Measurements from ENCODE around the gene USP34. TPM values are rescaled to one million over a fixed set of nuclear protein-coding genes. Genes with fewer than 3 reads are reported as not detected.

Gene USP34, protein sequence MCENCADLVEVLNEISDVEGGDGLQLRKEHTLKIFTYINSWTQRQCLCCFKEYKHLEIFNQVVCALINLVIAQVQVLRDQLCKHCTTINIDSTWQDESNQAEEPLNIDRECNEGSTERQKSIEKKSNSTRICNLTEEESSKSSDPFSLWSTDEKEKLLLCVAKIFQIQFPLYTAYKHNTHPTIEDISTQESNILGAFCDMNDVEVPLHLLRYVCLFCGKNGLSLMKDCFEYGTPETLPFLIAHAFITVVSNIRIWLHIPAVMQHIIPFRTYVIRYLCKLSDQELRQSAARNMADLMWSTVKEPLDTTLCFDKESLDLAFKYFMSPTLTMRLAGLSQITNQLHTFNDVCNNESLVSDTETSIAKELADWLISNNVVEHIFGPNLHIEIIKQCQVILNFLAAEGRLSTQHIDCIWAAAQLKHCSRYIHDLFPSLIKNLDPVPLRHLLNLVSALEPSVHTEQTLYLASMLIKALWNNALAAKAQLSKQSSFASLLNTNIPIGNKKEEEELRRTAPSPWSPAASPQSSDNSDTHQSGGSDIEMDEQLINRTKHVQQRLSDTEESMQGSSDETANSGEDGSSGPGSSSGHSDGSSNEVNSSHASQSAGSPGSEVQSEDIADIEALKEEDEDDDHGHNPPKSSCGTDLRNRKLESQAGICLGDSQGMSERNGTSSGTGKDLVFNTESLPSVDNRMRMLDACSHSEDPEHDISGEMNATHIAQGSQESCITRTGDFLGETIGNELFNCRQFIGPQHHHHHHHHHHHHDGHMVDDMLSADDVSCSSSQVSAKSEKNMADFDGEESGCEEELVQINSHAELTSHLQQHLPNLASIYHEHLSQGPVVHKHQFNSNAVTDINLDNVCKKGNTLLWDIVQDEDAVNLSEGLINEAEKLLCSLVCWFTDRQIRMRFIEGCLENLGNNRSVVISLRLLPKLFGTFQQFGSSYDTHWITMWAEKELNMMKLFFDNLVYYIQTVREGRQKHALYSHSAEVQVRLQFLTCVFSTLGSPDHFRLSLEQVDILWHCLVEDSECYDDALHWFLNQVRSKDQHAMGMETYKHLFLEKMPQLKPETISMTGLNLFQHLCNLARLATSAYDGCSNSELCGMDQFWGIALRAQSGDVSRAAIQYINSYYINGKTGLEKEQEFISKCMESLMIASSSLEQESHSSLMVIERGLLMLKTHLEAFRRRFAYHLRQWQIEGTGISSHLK (N-terminal part only)
- 34.3 TPM for polyA plus RNA-seq (2013, experiment 1 of 2)
- polyA plus RNA-seq (2013, experiment 2 of 2) = 32.0 TPM

DNA sequence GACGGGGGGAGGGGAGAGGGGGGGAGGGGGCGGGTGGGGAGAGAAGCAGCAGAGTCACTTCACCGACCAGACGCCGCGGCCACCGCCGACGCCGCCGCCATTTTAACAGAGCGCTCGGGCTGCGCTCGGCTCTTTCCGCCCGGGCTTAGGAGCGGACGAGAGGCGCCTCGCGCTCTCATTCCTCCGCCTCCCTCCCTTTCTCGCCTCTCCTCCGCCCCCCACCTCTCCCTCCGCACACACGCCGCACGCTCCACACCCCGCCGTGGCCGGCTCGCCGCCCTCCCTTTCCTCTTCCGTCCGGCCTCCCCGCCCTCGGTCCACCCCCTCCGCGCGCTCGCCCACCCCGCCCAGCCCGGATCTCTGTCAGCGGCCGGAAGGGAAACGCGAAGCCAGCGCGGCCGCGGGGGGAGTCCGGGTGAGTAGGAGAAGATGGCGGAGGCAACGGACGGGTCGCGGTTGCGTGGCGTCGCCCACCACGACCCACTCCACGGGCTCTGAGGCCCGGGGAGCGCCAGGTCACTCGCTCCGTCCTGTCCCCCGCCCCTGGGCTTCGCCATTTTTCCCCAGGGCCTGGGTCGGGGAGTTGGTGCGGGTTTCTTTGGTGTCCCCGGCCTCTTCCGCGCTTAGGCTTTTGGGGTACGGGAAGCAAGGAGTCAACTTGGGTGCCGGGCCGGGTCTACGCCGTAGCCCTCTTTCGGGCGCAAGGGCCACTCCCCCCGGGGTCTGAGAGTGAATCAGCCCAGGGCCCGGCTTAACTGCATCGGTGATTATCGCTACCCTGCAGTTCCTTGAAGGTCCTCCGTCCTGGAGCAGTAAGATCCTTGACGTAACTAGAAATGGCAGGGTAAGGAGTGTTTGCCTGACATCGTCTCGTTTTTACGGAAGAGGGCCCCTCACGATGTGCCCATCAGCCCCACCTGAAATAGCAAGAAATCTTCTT lies at the start of gene USP34:
Gene USP34, minus strand, starts transcription at position 123 of the 940 bp plus-strand sequence. CDS start 395 bp downstream, outside the sequence.
- H3K4me1 ChIP-seq (ENCODE audit: control insufficient read depth, low read depth, low read length) = peaks cover 2% of the 10 kb centered on the region
- H3K4me3 ChIP-seq (ENCODE audit: low read length) = peak within 1 kb of the TSS; percentile 91
- H3K4me2 ChIP-seq (ENCODE audit: low read length) = peak within 1 kb of the TSS; percentile 71
- peak within 1 kb of the TSS; percentile 93 for H3K56ac ChIP-seq (ENCODE audit: low read length)
- peak; percentile 97 for DNase-seq
- H3K27me3 ChIP-seq (ENCODE audit: insufficient read depth, low read length, poor library complexity) = no peaks in the 10 kb centered on the region
- H3K79me1 ChIP-seq (ENCODE audit: low read length) = no peaks in the 10 kb centered on the region
- H4K5ac ChIP-seq (ENCODE audit: low read length) = no peak within 1 kb of the TSS
- H2BK120ac ChIP-seq (ENCODE audit: low read depth, low read length) = peak within 1 kb of the TSS; percentile 61
- H2BK15ac ChIP-seq (replicated peaks; ENCODE audit: low read depth) = peak within 1 kb of the TSS; percentile 94
- H3K36me3 ChIP-seq (ENCODE audit: control insufficient read depth, insufficient read depth, low read length) = no peaks in the 10 kb centered on the region
- H3K18ac ChIP-seq (ENCODE audit: low read length) = peak within 1 kb of the TSS; percentile 100
- H3K23ac ChIP-seq (ENCODE audit: low read length) = no peak within 1 kb of the TSS
- no CpG with 5 or more reads among the region's 91 CpGs for WGBS (ENCODE audit: extremely low coverage, insufficient coverage, low lambda C conversion rate)
- peak within 1 kb of the TSS; percentile 55 for H2BK5ac ChIP-seq (ENCODE audit: low read length)
- H3K9ac ChIP-seq (ENCODE audit: low read length) = peak within 1 kb of the TSS; percentile 92
- H3K27ac ChIP-seq (ENCODE audit: low read depth, low read length) = peak within 1 kb of the TSS; percentile 100
- H3K79me2 ChIP-seq (ENCODE audit: control insufficient read depth, insufficient read depth, low read length) = peaks cover 42% of the 10 kb centered on the region
- H3K4ac ChIP-seq (ENCODE audit: low read depth, low read length) = peak within 1 kb of the TSS; percentile 99
- H4K8ac ChIP-seq (ENCODE audit: low read depth, low read length) = peak within 1 kb of the TSS; percentile 93
- no peak within 1 kb of the TSS for H2AK5ac ChIP-seq (ENCODE audit: low read length)

- Histone ChIP-seq H2BK5ac (ENCODE audit: low read length) (no peak overlapping the region), H3K9ac (ENCODE audit: low read length) (no peak overlapping the region), H2AK5ac (ENCODE audit: low read length) (no peak overlapping the region), H3K56ac (ENCODE audit: low read length) (no peak overlapping the region), H3K4ac (ENCODE audit: low read depth, low read length) (no peak overlapping the region), H3K27ac (ENCODE audit: low read depth, low read length) (no peak overlapping the region), H4K5ac (ENCODE audit: low read length) (no peak overlapping the region), H3K79me2 (ENCODE audit: control insufficient read depth, insufficient read depth, low read length) (peaks cover 73% of the 10 kb centered on the region), H4K8ac (ENCODE audit: low read depth, low read length) (no peak overlapping the region), H3K4me1 (ENCODE audit: control insufficient read depth, low read depth, low read length) (no peaks in the 10 kb centered on the region), H3K4me2 (ENCODE audit: low read length) (no peak overlapping the region), H3K79me1 (ENCODE audit: low read length) (peaks cover 3% of the 10 kb centered on the region), H2BK120ac (ENCODE audit: low read depth, low read length) (no peak overlapping the region), H2BK15ac (replicated peaks; ENCODE audit: low read depth) (no peak overlapping the region), H3K23ac (ENCODE audit: low read length) (no peak overlapping the region), H3K4me3 (ENCODE audit: low read length) (no peak overlapping the region), H3K36me3 (ENCODE audit: control insufficient read depth, insufficient read depth, low read length) (peaks cover 2% of the 10 kb centered on the region), H3K18ac (ENCODE audit: low read length) (no peak overlapping the region), H3K27me3 (ENCODE audit: insufficient read depth, low read length, poor library complexity) (no peaks in the 10 kb centered on the region)
- WGBS (ENCODE audit: extremely low coverage, insufficient coverage, low lambda C conversion rate) = no CpG with 5 or more reads among the region's 3 CpGs
- DNase-seq = no peak
Measured at GRCh38 chr2:61520261-61520660, 49.4 kb upstream of the USP34 start.

DNA sequence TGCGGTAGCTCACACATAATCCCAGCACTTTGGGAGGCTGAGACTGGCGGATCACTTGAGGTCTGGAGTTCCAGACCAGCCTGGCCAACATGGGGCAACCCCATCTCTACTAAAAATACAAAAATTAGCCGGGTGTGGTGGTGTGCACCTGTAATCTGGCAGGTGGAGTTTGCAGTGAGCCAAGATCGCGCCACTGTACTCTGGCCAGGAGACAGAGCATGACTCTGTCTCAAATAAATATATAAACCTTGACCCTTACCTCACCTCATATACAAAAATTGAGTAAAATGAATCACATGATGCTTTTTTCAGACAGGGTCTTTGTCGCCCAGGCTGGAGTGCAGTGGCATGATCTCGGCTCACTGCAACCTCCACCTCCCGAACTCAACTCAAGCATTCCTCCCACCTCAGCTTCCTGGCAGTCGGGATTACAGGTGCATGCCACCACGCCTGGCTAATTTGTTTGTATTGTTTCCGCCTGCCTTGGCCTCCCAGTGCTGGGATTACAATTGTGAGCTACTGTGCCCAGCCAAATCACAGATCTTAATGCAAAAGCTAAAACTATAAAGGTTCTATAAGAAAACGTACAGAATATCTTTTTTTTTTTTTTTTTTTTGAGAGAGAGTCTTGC lies 42.0 kb upstream of the USP34 start:
- Histone ChIP-seq H3K36me3 (ENCODE audit: control insufficient read depth, insufficient read depth, low read length) (peaks cover 3% of the 10 kb centered on the region), H3K27me3 (ENCODE audit: insufficient read depth, low read length, poor library complexity) (no peaks in the 10 kb centered on the region)

DNA sequence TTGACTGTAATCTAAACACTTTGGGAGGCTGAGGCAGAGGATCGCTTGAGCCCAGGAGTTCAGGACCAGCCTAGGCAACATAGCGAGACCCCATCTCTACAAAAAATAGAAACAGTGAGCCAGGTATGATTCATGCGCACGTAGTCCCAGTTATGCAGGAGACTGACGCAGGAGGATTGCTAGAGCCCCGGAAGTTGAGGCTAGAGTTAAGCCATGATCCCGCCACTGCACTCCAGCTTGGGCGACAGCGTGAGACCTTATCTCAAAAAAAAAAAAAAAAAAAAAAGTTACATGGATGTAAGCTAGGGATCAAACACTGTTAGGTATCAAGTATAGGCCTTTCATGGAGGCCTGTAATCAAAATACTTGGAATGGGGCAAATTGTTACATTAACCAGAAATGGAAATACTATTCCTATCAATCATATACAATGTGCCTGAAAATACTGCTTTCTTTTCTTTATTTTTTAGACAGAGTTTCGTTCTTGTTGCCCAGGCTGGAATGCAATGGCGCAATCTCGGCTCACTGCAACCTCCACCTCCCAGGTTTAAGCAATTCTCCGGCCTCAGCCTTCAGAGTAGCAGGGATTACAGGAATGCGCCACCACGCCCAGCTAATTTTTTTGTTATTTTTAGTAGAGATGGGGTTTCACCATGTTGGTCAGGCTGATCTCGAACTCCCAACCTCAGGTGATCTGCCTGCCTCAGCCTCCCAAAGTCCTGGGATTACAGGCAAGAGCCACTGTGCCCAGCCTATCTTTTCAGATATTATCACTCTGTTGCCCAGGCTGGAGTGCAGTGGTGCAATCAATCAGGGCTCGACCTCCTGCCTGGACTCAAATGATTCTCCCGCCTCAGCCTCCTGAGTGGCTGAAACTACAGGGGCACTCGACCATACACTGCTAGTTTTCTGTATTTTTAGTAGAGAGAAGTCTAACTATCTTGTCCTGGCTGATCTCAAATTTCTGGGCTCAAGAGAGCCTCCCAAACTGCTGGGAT lies 40.1 kb upstream of the USP34 start:
- H3K4me2 ChIP-seq (ENCODE audit: low read length) = no peak overlapping the region
- no peak overlapping the region for H4K5ac ChIP-seq (ENCODE audit: low read length)
- no peak for DNase-seq
- H3K4me3 ChIP-seq (ENCODE audit: low read length) = no peak overlapping the region
- H3K36me3 ChIP-seq (ENCODE audit: control insufficient read depth, insufficient read depth, low read length) = peaks cover 3% of the 10 kb centered on the region
- no peak overlapping the region for H2BK15ac ChIP-seq (replicated peaks; ENCODE audit: low read depth)
- H3K27me3 ChIP-seq (ENCODE audit: insufficient read depth, low read length, poor library complexity) = no peaks in the 10 kb centered on the region
- H2AK5ac ChIP-seq (ENCODE audit: low read length) = no peak overlapping the region
- H3K27ac ChIP-seq (ENCODE audit: low read depth, low read length) = no peak overlapping the region
- no peak overlapping the region for H3K4ac ChIP-seq (ENCODE audit: low read depth, low read length)
- no peak overlapping the region for H2BK5ac ChIP-seq (ENCODE audit: low read length)
- no peak overlapping the region for H3K56ac ChIP-seq (ENCODE audit: low read length)
- H3K9ac ChIP-seq (ENCODE audit: low read length) = no peak overlapping the region
- H3K79me1 ChIP-seq (ENCODE audit: low read length) = peaks cover 8% of the 10 kb centered on the region
- no CpG with 5 or more reads among the region's 19 CpGs for WGBS (ENCODE audit: extremely low coverage, insufficient coverage, low lambda C conversion rate)
- no peak overlapping the region for H3K18ac ChIP-seq (ENCODE audit: low read length)
- no peaks in the 10 kb centered on the region for H3K4me1 ChIP-seq (ENCODE audit: control insufficient read depth, low read depth, low read length)
- no peak overlapping the region for H4K8ac ChIP-seq (ENCODE audit: low read depth, low read length)
- H2BK120ac ChIP-seq (ENCODE audit: low read depth, low read length) = no peak overlapping the region
- H3K23ac ChIP-seq (ENCODE audit: low read length) = no peak overlapping the region
- peaks cover 83% of the 10 kb centered on the region for H3K79me2 ChIP-seq (ENCODE audit: control insufficient read depth, insufficient read depth, low read length)

More for the DNA sequence above, 42.0 kb upstream of the USP34 start:
- H3K18ac ChIP-seq (ENCODE audit: low read length) = no peak overlapping the region
- H3K79me1 ChIP-seq (ENCODE audit: low read length) = peaks cover 5% of the 10 kb centered on the region
- H3K56ac ChIP-seq (ENCODE audit: low read length) = no peak overlapping the region
- H3K9ac ChIP-seq (ENCODE audit: low read length) = no peak overlapping the region
- H2AK5ac ChIP-seq (ENCODE audit: low read length) = no peak overlapping the region
- no peak overlapping the region for H3K4me3 ChIP-seq (ENCODE audit: low read length)
- no CpG with 5 or more reads among the region's 12 CpGs for WGBS (ENCODE audit: extremely low coverage, insufficient coverage, low lambda C conversion rate)
- no peak overlapping the region for H2BK5ac ChIP-seq (ENCODE audit: low read length)
- no peak overlapping the region for H3K4ac ChIP-seq (ENCODE audit: low read depth, low read length)
- H4K5ac ChIP-seq (ENCODE audit: low read length) = no peak overlapping the region
- H3K23ac ChIP-seq (ENCODE audit: low read length) = no peak overlapping the region
- H2BK15ac ChIP-seq (replicated peaks; ENCODE audit: low read depth) = no peak overlapping the region
- no peak overlapping the region for H2BK120ac ChIP-seq (ENCODE audit: low read depth, low read length)
- H4K8ac ChIP-seq (ENCODE audit: low read depth, low read length) = no peak overlapping the region
- no peak overlapping the region for H3K4me2 ChIP-seq (ENCODE audit: low read length)
- H3K4me1 ChIP-seq (ENCODE audit: control insufficient read depth, low read depth, low read length) = no peaks in the 10 kb centered on the region
- peaks cover 82% of the 10 kb centered on the region for H3K79me2 ChIP-seq (ENCODE audit: control insufficient read depth, insufficient read depth, low read length)
- H3K27ac ChIP-seq (ENCODE audit: low read depth, low read length) = no peak overlapping the region
- DNase-seq = peak; percentile 18

Data from mesendoderm (in vitro differentiated cells).